GM19468 (cell line): ENCODE data around the gene REPS1.
"Not testable (repeated sequence)": the region's sequence is repeated elsewhere in the genome, so short reads cannot be mapped to it uniquely, and the experiment has no call there.

ENCODE experiments used
- ATAC-seq: cut with Tn5 transposase; IDR thresholded peaks from one replicate; pipeline ENCODE4 v1.9.1; 2021; ENCODE audit warnings: mild to moderate bottlenecking, moderate library complexity, moderate number of reproducible peaks; ENCODE audit not compliant: unreplicated experiment; ENCODE audit errors: extremely low read depth

Gene REPS1

GRCh38 chr6:139007428-139007827 is 19.4 kb upstream of the REPS1 start:
- ATAC-seq = no peak

- ATAC-seq = no peak
Measured at GRCh38 chr6:139006477-139006876, 18.4 kb upstream of the REPS1 start.

- ATAC-seq = no peak
Measured at GRCh38 chr6:139003751-139004150, 15.7 kb upstream of the REPS1 start.

GRCh38 chr6:138999949-139000725 is 12.1 kb upstream of the REPS1 start:
- ATAC-seq = no peak

GRCh38 chr6:138997136-138997535 is 9.1 kb upstream of the REPS1 start:
- no peak for ATAC-seq

- no peak for ATAC-seq
Measured at GRCh38 chr6:138996524-138996923, 8.5 kb upstream of the REPS1 start.

- not testable (repeated sequence) for ATAC-seq
Measured at GRCh38 chr6:138993410-138993809, 5.4 kb upstream of the REPS1 start.

- ATAC-seq = not testable (repeated sequence)
Measured at GRCh38 chr6:138992965-138993364, 4.9 kb upstream of the REPS1 start.

- no peak for ATAC-seq
Measured at GRCh38 chr6:138991206-138991605, 3.2 kb upstream of the REPS1 start.

GRCh38 chr6:138989098-138989983 is 1.3 kb upstream of the REPS1 start:
- no peak for ATAC-seq

- ATAC-seq = no peak
Measured at GRCh38 chr6:138988469-138988834, 399 bp upstream of the REPS1 start.

GRCh38 chr6:138987080-138987642 is 892 bp downstream of the REPS1 start:
- ATAC-seq = peak; percentile 2

- ATAC-seq = no peak
Measured at GRCh38 chr6:138986578-138986977, 1.5 kb downstream of the REPS1 start.

- no peak for ATAC-seq
Measured at GRCh38 chr6:138981416-138981815, 6.6 kb downstream of the REPS1 start.

- ATAC-seq = peak; percentile 31
Measured at GRCh38 chr6:138979813-138980668, 8.0 kb downstream of the REPS1 start.

GRCh38 chr6:138979365-138979764 is 8.7 kb downstream of the REPS1 start:
- no peak for ATAC-seq

GRCh38 chr6:138978229-138978628 is 9.8 kb downstream of the REPS1 start:
- no peak for ATAC-seq

- ATAC-seq = no peak
Measured at GRCh38 chr6:138977646-138978167, 10.3 kb downstream of the REPS1 start.

- ATAC-seq = no peak
Measured at GRCh38 chr6:138977242-138977641, 10.8 kb downstream of the REPS1 start.

GRCh38 chr6:138975815-138976214 is 12.2 kb downstream of the REPS1 start:
- no peak for ATAC-seq
